ENCODE measurements around the gene MISP3. TPM values are rescaled to one million over a fixed set of nuclear protein-coding genes. Genes with fewer than 3 reads are reported as not detected.
A peak's percentile ranks its signal among the peaks of the same experiment; 100 is the strongest.

Gene MISP3
- total and polyA plus RNA-seq, 11 donors = 3.5 to 28.7 (median 5.7) TPM

- intact Hi-C loops (cut with DNase I) = loop anchor here in 1 of 10 donors (10.0 kb wide), 1 partner anchor 466 kb away; no protein-coding TSS in a partner anchor
- 46 to 55% (median 51%) methylated on average over 6 to 9 of the region's 9 CpGs for WGBS, 4 donors
- TF ChIP-seq POLR2A (IDR thresholded peaks at IDR 0.05) = no peak
- TF ChIP-seq, protein P1, sequence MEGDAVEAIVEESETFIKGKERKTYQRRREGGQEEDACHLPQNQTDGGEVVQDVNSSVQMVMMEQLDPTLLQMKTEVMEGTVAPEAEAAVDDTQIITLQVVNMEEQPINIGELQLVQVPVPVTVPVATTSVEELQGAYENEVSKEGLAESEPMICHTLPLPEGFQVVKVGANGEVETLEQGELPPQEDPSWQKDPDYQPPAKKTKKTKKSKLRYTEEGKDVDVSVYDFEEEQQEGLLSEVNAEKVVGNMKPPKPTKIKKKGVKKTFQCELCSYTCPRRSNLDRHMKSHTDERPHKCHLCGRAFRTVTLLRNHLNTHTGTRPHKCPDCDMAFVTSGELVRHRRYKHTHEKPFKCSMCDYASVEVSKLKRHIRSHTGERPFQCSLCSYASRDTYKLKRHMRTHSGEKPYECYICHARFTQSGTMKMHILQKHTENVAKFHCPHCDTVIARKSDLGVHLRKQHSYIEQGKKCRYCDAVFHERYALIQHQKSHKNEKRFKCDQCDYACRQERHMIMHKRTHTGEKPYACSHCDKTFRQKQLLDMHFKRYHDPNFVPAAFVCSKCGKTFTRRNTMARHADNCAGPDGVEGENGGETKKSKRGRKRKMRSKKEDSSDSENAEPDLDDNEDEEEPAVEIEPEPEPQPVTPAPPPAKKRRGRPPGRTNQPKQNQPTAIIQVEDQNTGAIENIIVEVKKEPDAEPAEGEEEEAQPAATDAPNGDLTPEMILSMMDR (IDR thresholded peaks at IDR 0.05) = no peak
- H3K4me1 ChIP-seq = peaks cover 0 to 18% (median 2%) of the 10 kb centered on the region in 12 donors
- DNase-seq (no peak), ATAC-seq (no peak)
- H3K4me3 ChIP-seq = no peak overlapping the region
- H3K36me3 ChIP-seq = no peaks in the 10 kb centered on the region
- no peak overlapping the region for H3K27ac ChIP-seq
- peaks cover 5 to 34% (median 28%) of the 10 kb centered on the region in 9 donors for H3K27me3 ChIP-seq
- H3K9me3 ChIP-seq = no peaks in the 10 kb centered on the region
Measured at GRCh38 chr19:14061081-14061749, 11.4 kb upstream of the MISP3 start.

DNA sequence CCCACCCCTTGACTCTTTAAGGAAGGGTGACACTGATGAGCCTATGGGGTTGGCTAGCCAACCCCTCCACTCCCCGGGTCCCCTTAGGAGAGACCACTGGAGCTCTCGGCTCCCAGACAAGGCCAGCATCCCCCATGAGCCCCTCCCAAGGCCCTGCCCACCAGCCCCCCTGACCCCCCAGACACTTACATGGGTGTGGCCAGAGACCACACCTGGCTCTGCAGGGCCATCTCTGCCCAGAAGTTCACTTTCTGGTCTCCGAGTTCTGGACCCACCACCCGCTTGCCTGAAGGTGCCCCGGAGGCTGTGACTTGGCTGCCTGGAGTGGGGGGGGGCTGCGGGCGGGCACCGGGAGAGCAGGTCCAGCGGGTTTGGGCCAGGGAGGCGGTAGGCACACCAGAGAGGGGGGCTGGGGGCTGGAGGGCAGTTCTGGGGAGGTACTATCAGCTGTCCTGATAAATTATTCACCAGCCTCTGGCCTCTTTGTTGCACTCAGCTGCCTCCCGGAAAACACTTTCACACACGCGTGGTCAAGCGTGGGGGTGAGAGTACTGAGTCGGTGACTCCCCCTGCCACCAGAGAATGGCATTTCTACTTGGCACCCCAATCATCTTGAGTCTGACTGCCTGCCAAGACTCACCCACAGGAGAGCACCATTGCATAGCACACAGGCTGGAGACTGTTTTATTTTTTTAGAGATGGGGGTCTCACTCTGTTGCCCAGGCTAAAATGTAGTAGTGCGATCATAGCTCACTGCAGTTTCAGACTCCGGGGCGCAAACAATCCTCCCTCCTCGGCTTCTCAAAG, 10.6 kb upstream of the MISP3 start, which contains the start of gene PALM3:
Gene PALM3 (minus strand): TSS at position 326 of the 807 bp plus-strand sequence. CDS start 96 bp downstream, at position 230.
- TF ChIP-seq, protein P1 (IDR thresholded peaks at IDR 0.05) = no peak
- no peak for TF ChIP-seq POLR2A (IDR thresholded peaks at IDR 0.05)
- intact Hi-C loops (cut with DNase I) = loop anchor here in 1 of 10 donors (10.0 kb wide), 1 partner anchor 467 kb away; no protein-coding TSS in a partner anchor

DNA sequence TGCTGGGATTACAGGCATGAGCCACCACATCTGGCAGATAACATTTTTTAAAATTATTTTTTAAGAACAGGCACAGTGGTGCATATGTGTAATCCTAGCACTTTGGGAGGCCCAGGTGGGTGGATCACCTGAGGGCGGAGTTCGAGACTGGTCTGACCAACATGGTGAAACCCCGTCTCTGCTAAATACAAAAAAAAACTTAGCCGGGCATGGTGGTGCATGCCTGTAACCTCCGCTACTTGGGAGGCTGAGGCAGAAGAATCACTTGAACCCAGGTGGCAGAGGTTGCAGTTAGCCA, 10.1 kb upstream of the MISP3 start:
- Histone ChIP-seq H3K27me3 (peaks cover 5 to 34% (median 28%) of the 10 kb centered on the region in 9 donors), H3K4me1 (peaks cover 0 to 12% (median 2%) of the 10 kb centered on the region in 12 donors), H3K9me3 (no peaks in the 10 kb centered on the region), H3K36me3 (no peaks in the 10 kb centered on the region), H3K4me3 (no peak overlapping the region), H3K27ac (no peak overlapping the region)
- no peak for DNase-seq
- no peak for ATAC-seq
- 85 to 95% (median 87%) methylated on average over 5 of the region's 5 CpGs for whole genome bisulfite sequencing, 4 donors
- intact Hi-C loops (cut with DNase I) = loop anchor here in 1 of 10 donors (10.0 kb wide), 1 partner anchor 468 kb away; no protein-coding TSS in a partner anchor
- TF ChIP-seq POLR2A (IDR thresholded peaks at IDR 0.05) = no peak

More for the DNA sequence above, 10.6 kb upstream of the MISP3 start, which contains the start of gene PALM3:
- H3K4me3 ChIP-seq = no peak within 1 kb of the TSS
- H3K27me3 ChIP-seq = peaks cover 5 to 34% (median 28%) of the 10 kb centered on the region in 9 donors
- no peaks in the 10 kb centered on the region for H3K36me3 ChIP-seq
- peak in 1 of 4 donors; percentile 43 for ATAC-seq
- 63 to 74% (median 71%) methylated on average over 16 to 19 of the region's 19 CpGs for WGBS, 4 donors
- peaks cover 0 to 17% (median 2%) of the 10 kb centered on the region in 12 donors for H3K4me1 ChIP-seq
- H3K27ac ChIP-seq = no peak within 1 kb of the TSS
- H3K9me3 ChIP-seq = no peaks in the 10 kb centered on the region
- DNase-seq = no peak

DNA sequence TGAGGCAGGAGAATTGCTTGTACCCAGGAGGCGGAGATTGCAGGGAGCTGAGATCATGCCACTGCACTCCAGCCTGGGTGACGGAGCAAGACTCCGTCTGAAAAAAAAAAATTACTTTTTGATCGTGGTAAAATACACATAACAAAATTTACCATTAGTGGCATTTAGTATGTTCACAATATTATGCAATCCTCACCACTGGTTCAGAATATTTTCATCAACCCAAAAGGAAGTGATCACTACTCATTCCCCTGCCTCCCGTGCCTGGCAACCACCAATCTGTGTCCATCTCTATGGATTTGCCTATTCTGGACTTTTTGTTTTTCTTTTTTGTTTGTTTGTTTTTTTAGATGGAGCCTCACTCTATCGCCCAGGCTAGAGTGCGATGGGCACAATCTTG, 9.5 kb upstream of the MISP3 start:
- ATAC-seq (no peak), DNase-seq (no peak)

More for the DNA sequence above, 9.5 kb upstream of the MISP3 start:
- WGBS, 4 donors = 78 to 84% (median 81%) methylated on average over 7 of the region's 7 CpGs
- H3K36me3 ChIP-seq = no peaks in the 10 kb centered on the region
- no peak overlapping the region for H3K4me3 ChIP-seq
- H3K27me3 ChIP-seq = peaks cover 5 to 30% (median 23%) of the 10 kb centered on the region in 9 donors
- TF ChIP-seq, protein P1 (IDR thresholded peaks at IDR 0.05) = no peak
- no peak for TF ChIP-seq POLR2A (IDR thresholded peaks at IDR 0.05)
- no peak overlapping the region for H3K27ac ChIP-seq
- intact Hi-C loops (cut with DNase I) = loop anchor here in 1 of 10 donors (10.0 kb wide), 1 partner anchor 468 kb away; no protein-coding TSS in a partner anchor
- H3K4me1 ChIP-seq = peaks cover 0 to 7% (median 0%) of the 10 kb centered on the region in 12 donors
- H3K9me3 ChIP-seq = no peaks in the 10 kb centered on the region

Measured in heart left ventricle (tissue), 16 donors.